OCI-LY7 (cell line): ENCODE measurements around the gene RAMP3.

Experiments
- CTCF ChIP-seq: fragments of 200-600 bp; sonication (generic); conservative IDR thresholded peaks from 2 replicates; pipeline ENCODE4 v1.5.1; 2014; ENCODE audit warnings: mild to moderate bottlenecking, antibody characterized with exemption, low read length, moderate library complexity, mixed read lengths
- EZH2phosphoT487 ChIP-seq: fragments of 200-600 bp; sonication (generic); IDR thresholded peaks from 2 replicates; pipeline ENCODE4 v1.6.1; 2018; ENCODE audit warnings: low read depth, borderline replicate concordance, mild to moderate bottlenecking, mixed run types, antibody characterized with exemption, low read length, moderate library complexity, mixed read lengths

GRCh38 chr7:45116048-45116447 lies 41.5 kb upstream of the RAMP3 start:
- no peak for TF ChIP-seq CTCF
- no peak for TF ChIP-seq EZH2phosphoT487
